ENCODE measurements around the gene TTLL9.

Gene TTLL9

DNA sequence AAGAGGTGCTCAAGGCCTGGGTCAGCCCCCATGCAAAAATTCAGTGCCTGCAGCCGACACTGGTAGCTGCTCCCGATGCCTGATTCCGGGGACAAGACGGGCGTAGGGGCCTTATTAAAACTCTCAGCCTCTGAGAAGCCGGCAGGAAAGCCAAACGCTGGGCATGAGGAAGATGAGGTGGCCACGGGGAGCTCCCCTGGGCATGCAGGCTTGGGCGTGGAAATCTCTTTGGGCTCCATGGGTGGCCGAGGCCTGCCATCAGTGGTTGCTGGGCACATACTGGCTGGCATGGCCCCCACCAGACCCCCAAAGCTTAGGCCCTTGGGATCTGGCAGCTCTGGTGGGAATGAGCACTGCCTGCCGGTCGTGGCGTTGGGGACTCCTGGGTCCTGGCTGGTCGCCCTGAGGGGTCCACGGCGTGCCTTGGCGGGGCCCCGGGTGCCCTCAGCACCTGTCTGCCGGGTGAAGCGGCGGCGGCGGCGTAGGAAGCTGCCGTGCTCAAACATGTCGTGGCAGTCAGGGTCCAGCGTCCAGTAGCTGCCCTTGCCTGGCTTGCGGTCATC, 25.6 kb upstream of the TTLL9 start:
- DNase-seq (ENCODE audit: low read depth), result no peak
- no peak for TF ChIP-seq MYC (IDR thresholded peaks at IDR 0.05; ENCODE audit: low read depth, low read length)
- no peak for TF ChIP-seq POLR2A (IDR thresholded peaks at IDR 0.05; ENCODE audit: extremely low read depth, insufficient read length)
- TF ChIP-seq, protein P1, sequence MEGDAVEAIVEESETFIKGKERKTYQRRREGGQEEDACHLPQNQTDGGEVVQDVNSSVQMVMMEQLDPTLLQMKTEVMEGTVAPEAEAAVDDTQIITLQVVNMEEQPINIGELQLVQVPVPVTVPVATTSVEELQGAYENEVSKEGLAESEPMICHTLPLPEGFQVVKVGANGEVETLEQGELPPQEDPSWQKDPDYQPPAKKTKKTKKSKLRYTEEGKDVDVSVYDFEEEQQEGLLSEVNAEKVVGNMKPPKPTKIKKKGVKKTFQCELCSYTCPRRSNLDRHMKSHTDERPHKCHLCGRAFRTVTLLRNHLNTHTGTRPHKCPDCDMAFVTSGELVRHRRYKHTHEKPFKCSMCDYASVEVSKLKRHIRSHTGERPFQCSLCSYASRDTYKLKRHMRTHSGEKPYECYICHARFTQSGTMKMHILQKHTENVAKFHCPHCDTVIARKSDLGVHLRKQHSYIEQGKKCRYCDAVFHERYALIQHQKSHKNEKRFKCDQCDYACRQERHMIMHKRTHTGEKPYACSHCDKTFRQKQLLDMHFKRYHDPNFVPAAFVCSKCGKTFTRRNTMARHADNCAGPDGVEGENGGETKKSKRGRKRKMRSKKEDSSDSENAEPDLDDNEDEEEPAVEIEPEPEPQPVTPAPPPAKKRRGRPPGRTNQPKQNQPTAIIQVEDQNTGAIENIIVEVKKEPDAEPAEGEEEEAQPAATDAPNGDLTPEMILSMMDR (IDR thresholded peaks at IDR 0.05; ENCODE audit: low read depth, low read length), result no peak
- TF ChIP-seq, protein P2, sequence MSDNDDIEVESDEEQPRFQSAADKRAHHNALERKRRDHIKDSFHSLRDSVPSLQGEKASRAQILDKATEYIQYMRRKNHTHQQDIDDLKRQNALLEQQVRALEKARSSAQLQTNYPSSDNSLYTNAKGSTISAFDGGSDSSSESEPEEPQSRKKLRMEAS (IDR thresholded peaks at IDR 0.05; ENCODE audit: low read depth, low read length), result no peak
- H3K4me3 ChIP-seq (ENCODE audit: low read depth, low read length), result no peak overlapping the region

DNA sequence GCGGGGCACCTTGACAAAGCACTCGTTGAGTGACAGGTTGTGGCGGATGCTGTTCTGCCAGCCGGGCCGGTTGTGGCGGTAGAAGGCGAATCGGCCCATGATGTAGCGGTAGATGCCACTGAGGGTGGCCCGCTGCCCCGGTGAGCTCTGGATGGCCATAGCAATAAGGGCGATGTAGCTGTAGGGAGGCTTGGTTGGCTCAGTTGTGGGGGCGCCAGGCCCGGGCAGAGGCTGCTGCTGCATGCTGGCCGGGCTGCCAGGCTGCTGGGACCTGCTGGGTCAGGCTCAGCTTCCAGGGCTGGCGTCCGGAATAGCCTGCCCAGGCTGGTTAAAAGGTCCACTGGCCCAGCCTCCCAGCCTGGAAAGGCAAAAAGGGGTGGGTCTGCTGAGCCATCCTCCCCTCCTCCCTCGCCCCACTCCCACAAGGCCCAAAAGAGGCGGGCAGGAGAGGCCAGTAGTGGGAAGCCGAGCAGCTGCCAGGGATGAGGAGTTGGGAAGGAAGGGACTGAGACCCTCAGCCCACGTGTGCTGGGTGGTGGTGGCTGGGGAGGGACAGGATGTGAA, 25.1 kb upstream of the TTLL9 start, which contains the start of gene FOXS1:
Gene FOXS1, minus strand, starts transcription at position 305 of the 564 bp plus-strand sequence. Its CDS starts 62 bp downstream, at position 243.
- TF ChIP-seq, protein P1 (IDR thresholded peaks at IDR 0.05; ENCODE audit: low read depth, low read length), result no peak
- DNase-seq (ENCODE audit: low read depth), result no peak
- H3K4me3 ChIP-seq (ENCODE audit: low read depth, low read length), result no peak within 1 kb of the TSS

DNA sequence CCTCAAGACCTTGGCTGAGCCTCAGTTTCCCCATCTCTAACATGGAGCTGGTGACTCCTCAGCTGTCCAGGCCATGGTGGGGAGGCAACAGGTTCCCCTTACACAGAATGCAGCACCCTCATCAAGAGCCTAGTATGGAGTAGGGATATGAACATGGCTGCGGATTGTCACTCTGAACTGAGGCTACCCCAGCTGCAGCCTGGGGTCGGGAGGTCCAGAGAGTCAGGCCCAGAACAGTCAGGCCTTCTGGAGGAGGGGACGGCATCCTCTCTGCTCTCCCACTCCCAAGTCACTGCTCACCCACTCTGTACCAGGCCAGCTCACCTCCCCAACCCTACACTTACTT, 23.7 kb upstream of the TTLL9 start:
- DNase-seq (ENCODE audit: low read depth), result no peak
- no peak overlapping the region for H3K4me3 ChIP-seq (ENCODE audit: low read depth, low read length)
- TF ChIP-seq, protein P2 (IDR thresholded peaks at IDR 0.05; ENCODE audit: low read depth, low read length), result no peak
- TF ChIP-seq POLR2A (IDR thresholded peaks at IDR 0.05; ENCODE audit: extremely low read depth, insufficient read length), result no peak
- TF ChIP-seq, protein P1 (IDR thresholded peaks at IDR 0.05; ENCODE audit: low read depth, low read length), result no peak
- no peak for TF ChIP-seq MYC (IDR thresholded peaks at IDR 0.05; ENCODE audit: low read depth, low read length)

DNA sequence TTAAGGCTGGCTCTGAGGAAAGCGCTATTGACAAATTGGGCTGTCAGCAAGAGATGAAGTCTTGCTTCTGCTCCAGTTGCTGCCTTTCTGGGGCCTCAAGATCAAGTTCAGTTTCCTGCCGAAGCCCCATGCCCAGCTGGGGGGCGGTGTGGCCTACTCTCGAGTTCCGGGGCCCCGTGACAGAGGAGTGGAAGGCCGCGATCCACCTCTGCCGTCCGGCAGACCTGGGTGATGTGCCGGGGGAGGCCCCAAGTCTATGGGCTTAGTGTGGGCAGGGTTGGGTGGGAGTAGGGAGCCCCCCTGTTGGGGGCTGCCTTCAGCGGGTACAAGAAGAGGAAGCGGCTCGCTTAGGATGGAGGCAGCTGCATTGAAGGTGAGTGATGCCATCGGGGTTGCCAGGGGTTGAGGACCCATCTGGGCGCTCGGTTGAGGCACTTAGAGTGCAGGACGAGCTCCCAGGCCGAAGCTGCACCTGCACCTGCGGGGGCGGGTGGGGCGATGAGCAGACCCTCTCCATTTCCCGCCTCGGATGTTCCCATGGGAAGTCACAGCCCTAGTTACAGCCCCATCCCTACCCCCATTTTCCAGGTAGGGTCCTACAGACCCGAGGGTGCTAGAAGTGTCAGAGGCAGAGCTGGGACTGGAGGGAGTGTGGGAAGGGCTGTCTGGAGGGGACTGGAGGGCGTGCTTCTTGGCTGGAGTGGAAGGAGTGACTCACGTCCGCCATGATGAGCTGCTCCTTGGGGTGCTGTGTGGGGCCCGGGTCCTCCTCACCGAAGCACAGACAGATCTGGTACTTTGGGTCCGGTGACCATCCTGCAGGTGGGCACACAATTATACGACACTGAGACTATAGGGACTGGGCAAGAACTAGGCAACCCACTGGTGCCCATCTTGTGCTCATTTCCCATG, 22.1 kb upstream of the TTLL9 start:
- TF ChIP-seq, protein P2 (IDR thresholded peaks at IDR 0.05; ENCODE audit: low read depth, low read length), result no peak
- TF ChIP-seq MYC (IDR thresholded peaks at IDR 0.05; ENCODE audit: low read depth, low read length) (no peak), POLR2A (IDR thresholded peaks at IDR 0.05; ENCODE audit: extremely low read depth, insufficient read length) (no peak)
- TF ChIP-seq, protein P1 (IDR thresholded peaks at IDR 0.05; ENCODE audit: low read depth, low read length), result no peak
- no peak for DNase-seq (ENCODE audit: low read depth)
- H3K4me3 ChIP-seq (ENCODE audit: low read depth, low read length), result no peak overlapping the region

DNA sequence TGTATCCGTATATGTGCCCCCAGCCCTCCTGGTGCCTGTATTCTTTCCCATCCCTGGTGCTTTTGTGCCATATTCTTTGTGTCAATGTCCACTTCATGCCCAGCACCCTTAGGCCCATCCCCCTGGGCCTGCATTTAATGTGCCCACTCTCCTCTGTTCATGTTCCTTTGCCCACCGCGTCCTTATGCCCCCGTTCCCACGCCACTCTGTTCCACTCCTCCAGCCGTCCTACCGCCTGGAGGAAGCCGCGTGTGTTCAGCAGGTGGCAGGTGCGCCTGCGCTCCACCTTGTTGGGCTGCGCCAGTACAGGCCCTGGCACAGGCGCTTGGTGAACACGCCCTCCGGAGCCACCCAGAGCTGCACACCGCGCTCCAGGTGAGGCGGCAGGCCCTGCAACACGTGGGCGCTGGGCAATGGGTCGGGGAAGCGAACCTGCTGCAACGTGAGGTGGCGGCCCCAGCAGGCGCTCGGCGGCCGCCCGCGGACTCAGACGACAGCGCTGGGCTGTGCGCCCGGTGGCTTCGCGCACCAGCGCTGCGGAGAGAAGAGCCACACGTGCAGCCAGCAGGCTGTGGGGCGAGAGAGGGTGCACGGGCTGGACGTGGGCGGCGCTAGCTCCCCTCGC, 21.0 kb upstream of the TTLL9 start:
- DNase-seq (ENCODE audit: low read depth), result no peak
- H3K4me3 ChIP-seq (ENCODE audit: low read depth, low read length), result no peak overlapping the region
- TF ChIP-seq MYC (IDR thresholded peaks at IDR 0.05; ENCODE audit: low read depth, low read length), result no peak
- TF ChIP-seq, protein P1 (IDR thresholded peaks at IDR 0.05; ENCODE audit: low read depth, low read length), result no peak

Data from NB4 (cell line).